A549 (cell line): ENCODE results near the gene STAP1. TPM values are rescaled to one million over a fixed set of nuclear protein-coding genes. Genes with fewer than 3 reads are reported as not detected.

Experiments used
- ATAC-seq, 2 experiments: fragments of 200-7000 bp in 1 of 2; fragments of >200 bp in 1 of 2; cut with Nextera tagmentation in 1 of 2; cut with Tn5 transposase in 1 of 2; 3 replicates each; pipeline versions ENCODE4 v1.8.0 to v1.9.1; 2018 to 2020; ENCODE audit warnings: mild to moderate bottlenecking in 1 of 2, moderate library complexity in 1 of 2
- CTCF ChIA-PET: fragments of 300-600 bp; sonication (Branson Sonifier 250); formaldehyde crosslinking; extraction: SDS; loops from one replicate; lab custom pipeline; 2021; ENCODE audit warnings: antibody characterized with exemption, inconsistent platforms; lab: Yijun Ruan, JAX
- POLR2A ChIA-PET: fragments of 350-600 bp; formaldehyde crosslinking; extraction: SDS; loops from one replicate; lab custom pipeline; 2021; ENCODE audit warnings: antibody characterized with exemption, inconsistent platforms; lab: Yijun Ruan, JAX
- DNase-seq, 2 experiments: peaks; one replicate each; pipeline versions ENCODE4 v3.0.0 to v3.0.0-alpha.2; 2011 to 2016; ENCODE audit warnings: low read depth in 1 of 2, low spot score in 1 of 2
- FAIRE-seq: peaks from 2 replicates; lab custom pipeline; 2011; peaks lifted over from hg19 to GRCh38; lab: Jason Lieb, UNC
- H3K27ac ChIP-seq, 2 experiments: fragments of >200 bp; sonication (Bioruptor Twin); formaldehyde crosslinking; 3 replicates each; pipeline ENCODE4 v1.5.1; 2016 to 2017
- H3K4me1 ChIP-seq: fragments of >200 bp; sonication (Bioruptor Twin); formaldehyde crosslinking; 3 replicates; pipeline ENCODE4 v1.6.1; 2016
- H3K4me2 ChIP-seq: fragments of >200 bp; sonication (Bioruptor Twin); formaldehyde crosslinking; 3 replicates; pipeline ENCODE4 v1.6.1; 2016
- H3K4me3 ChIP-seq: fragments of >200 bp; sonication (Bioruptor Twin); formaldehyde crosslinking; 3 replicates; pipeline ENCODE4 v1.5.1; 2016
- H3K9me3 ChIP-seq: fragments of >200 bp; sonication (Bioruptor Twin); formaldehyde crosslinking; 3 replicates; pipeline ENCODE4 v1.6.1; 2016
- CBX8 ChIP-seq: fragments of 200-600 bp; sonication (generic); IDR thresholded peaks from 2 replicates; pipeline ENCODE4 v1.6.1; 2016
- CEBPB ChIP-seq, 2 experiments: fragments of >200 bp in 1 of 2; sonication (Bioruptor Twin) in 1 of 2; formaldehyde crosslinking in 1 of 2; IDR thresholded peaks; 2 replicates each; pipeline ENCODE4 v1.6.1; 2012 to 2016
- EHMT2 ChIP-seq: fragments of 200-600 bp; sonication (generic); IDR thresholded peaks from 2 replicates; pipeline ENCODE4 v1.6.1; 2016; ENCODE audit warnings: antibody characterized with exemption, low read depth, mild to moderate bottlenecking, moderate library complexity
- EP300 ChIP-seq, 2 experiments: fragments of >200 bp; sonication (Bioruptor Twin); formaldehyde crosslinking; IDR thresholded peaks; 2 replicates in 1 of 2; 3 replicates in 1 of 2; pipeline ENCODE4 v1.6.1; 2016 to 2017
- GATA3 ChIP-seq: IDR thresholded peaks from 2 replicates; pipeline ENCODE4 v1.6.1; 2012; ENCODE audit warnings: borderline replicate concordance
- HEYL ChIP-seq: fragments of 250-450 bp; sonication (Bioruptor Pico); IDR thresholded peaks from 2 replicates; pipeline ENCODE4 v1.8.0; 2021; ENCODE audit warnings: mild to moderate bottlenecking, moderate library complexity
- HOXB13 ChIP-seq: fragments of 250-450 bp; sonication (Bioruptor Pico); IDR thresholded peaks from 2 replicates; pipeline ENCODE4 v1.5.0; 2020; ENCODE audit warnings: low read depth, mild to moderate bottlenecking, moderate library complexity
- JUN ChIP-seq, 2 experiments: fragments of >200 bp; sonication (Bioruptor Twin); formaldehyde crosslinking; IDR thresholded peaks; 2 replicates in 1 of 2; 3 replicates in 1 of 2; pipeline ENCODE4 v1.6.1; 2016 to 2017
- KDM5A ChIP-seq: fragments of 200-600 bp; sonication (generic); IDR thresholded peaks from 2 replicates; pipeline ENCODE4 v1.6.1; 2016; ENCODE audit warnings: antibody characterized with exemption, mild to moderate bottlenecking
- MYC ChIP-seq: IDR thresholded peaks from 2 replicates; pipeline ENCODE4 v1.6.1; 2012; ENCODE audit warnings: mild to moderate bottlenecking, inconsistent platforms, low read length, improper control_type of control experiment, borderline replicate concordance
- NFE2L2 ChIP-seq: fragments of 150-350 bp; conservative IDR thresholded peaks from 2 replicates; pipeline ENCODE4 v1.6.1; 2014; ENCODE audit warnings: low read length
- NPAS2 ChIP-seq: fragments of 250-450 bp; sonication (Bioruptor Pico); IDR thresholded peaks from 2 replicates; pipeline ENCODE4 v1.8.0; 2022; ENCODE audit warnings: mild to moderate bottlenecking, moderate library complexity, borderline replicate concordance
- NR3C1 ChIP-seq: fragments of >200 bp; sonication (Bioruptor Twin); formaldehyde crosslinking; IDR thresholded peaks from 3 replicates; pipeline ENCODE4 v1.6.1; 2017
- POLR2A ChIP-seq: IDR thresholded peaks from 2 replicates; pipeline ENCODE4 v1.6.1; 2012; ENCODE audit warnings: mild to moderate bottlenecking, low read length
- POLR2AphosphoS2 ChIP-seq: conservative IDR thresholded peaks from 2 replicates; pipeline ENCODE4 v1.6.1; 2012; ENCODE audit warnings: low read length, improper control_type of control experiment, inconsistent platforms
- ZSCAN20 ChIP-seq: fragments of 250-450 bp; sonication (Bioruptor Pico); IDR thresholded peaks from 2 replicates; pipeline ENCODE4 v1.8.0; 2022; ENCODE audit warnings: mild to moderate bottlenecking, moderate library complexity
- WGBS: methylation state at CpG from one replicate; pipeline ENCODE4 v1.1.6; 2017; ENCODE audit errors: missing lambda C conversion rate; 5-methylcytosine and 5-hydroxymethylcytosine counted together
- polyA plus RNA-seq, 4 experiments: library from polyadenylated mRNA; depleted of rRNA in 3 of 4; stranded (reverse); fragments of >200 nt; fragmentation: RNase III in 1 of 4; extraction: RNeasy Plus Mini Kit Qiagen cat#74134 plus additional on column Dnase treatment in 1 of 4; gene quantifications; 2 replicates in 3 of 4; 3 replicates in 1 of 4; pipeline ENCODE4 v1.2.3, GENCODE V29; 2011 to 2017
- TF ChIP-seq, protein P1 (sequence below): IDR thresholded peaks from 2 replicates; pipeline ENCODE4 v1.6.1; 2012; ENCODE audit warnings: low read depth, borderline replicate concordance
- TF ChIP-seq, protein P2 (sequence below): fragments of 250-450 bp; sonication (Bioruptor Pico); IDR thresholded peaks from 2 replicates; pipeline ENCODE4 v1.5.0; 2020; ENCODE audit warnings: low read depth, mild to moderate bottlenecking, moderate library complexity
- TF ChIP-seq, protein P3 (sequence below): fragments of 200-600 bp; sonication (generic); IDR thresholded peaks from 2 replicates; pipeline ENCODE4 v1.6.1; 2016; ENCODE audit warnings: antibody characterized with exemption, mild to moderate bottlenecking, moderate library complexity

STAP1 gene
- polyA plus RNA-seq, 2 of the 4 experiments (the other 2 are of a cell fraction): not detected

DNA sequence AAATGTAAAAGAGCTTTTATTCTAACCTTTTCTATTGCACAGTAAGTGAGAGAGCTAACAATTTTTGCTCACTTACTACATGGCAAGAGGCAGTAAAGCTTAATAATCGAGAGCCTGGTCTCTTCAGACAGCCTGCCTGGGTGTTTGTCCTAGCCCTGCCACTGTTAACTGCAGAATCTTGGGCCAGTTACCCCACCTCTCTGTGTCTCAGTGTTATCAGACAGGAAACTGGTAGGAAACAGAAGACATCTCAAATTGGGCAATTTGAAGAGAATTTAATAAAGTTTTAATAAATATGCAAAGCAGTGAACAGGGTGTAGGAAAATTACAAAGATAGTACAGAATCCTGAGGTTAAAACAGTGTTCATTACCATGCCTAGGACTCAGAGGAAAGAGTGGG lies 13.4 kb downstream of the STAP1 start:
- TF ChIP-seq GATA3 (no peak), NFE2L2 (no peak), CEBPB (IDR thresholded peaks at IDR 0.05) (no peak), NR3C1 (no peak), ZSCAN20 (CRISPR knock-in tag) (no peak), KDM5A (no peak), MYC (no peak), HEYL (CRISPR knock-in tag) (no peak), POLR2A (no peak)
- FAIRE-seq (no peak), ATAC-seq (no peak), DNase-seq (no peak)
- Histone ChIP-seq H3K27ac (no peak overlapping the region), H3K4me2 (no peak overlapping the region), H3K4me1 (no peaks in the 10 kb centered on the region), H3K4me3 (no peak overlapping the region), H3K9me3 (no peaks in the 10 kb centered on the region)
- ChIA-PET POLR2A (no interaction called here), CTCF (no interaction called here)
- WGBS: 0% methylated on average over 1 of the region's 1 CpG

DNA sequence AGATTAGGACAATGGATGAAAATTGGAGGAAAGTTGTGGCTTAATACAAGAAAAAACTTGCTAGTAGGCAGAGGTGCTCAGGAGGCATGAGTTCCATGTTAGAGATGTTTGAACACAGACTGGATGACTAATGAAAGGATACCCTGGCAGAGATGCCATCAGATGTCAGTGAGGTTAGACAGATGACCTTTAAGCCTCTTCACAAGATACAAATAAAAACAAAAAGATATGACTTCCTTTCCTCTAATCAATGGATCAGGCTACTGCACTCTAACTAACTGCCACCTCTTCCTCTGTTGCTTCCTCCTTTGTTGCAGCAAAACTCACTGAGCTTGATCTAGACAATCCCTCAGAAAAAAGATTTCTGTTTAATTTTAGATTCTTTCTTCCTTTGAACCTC lies 14.7 kb downstream of the STAP1 start:
- no peak for ATAC-seq
- FAIRE-seq: no peak
- H3K4me2 ChIP-seq: no peak overlapping the region
- ChIA-PET POLR2A (no interaction called here), CTCF (no interaction called here)
- H3K4me3 ChIP-seq: no peak overlapping the region
- no peaks in the 10 kb centered on the region for H3K4me1 ChIP-seq
- no peak for DNase-seq
- TF ChIP-seq NPAS2 (no peak), EHMT2 (no peak), POLR2A (no peak), EP300 (IDR thresholded peaks at IDR 0.05) (no peak), POLR2AphosphoS2 (no peak), HOXB13 (CRISPR knock-in tag) (no peak), CBX8 (no peak), JUN (IDR thresholded peaks at IDR 0.05) (no peak)
- TF ChIP-seq, protein P1, sequence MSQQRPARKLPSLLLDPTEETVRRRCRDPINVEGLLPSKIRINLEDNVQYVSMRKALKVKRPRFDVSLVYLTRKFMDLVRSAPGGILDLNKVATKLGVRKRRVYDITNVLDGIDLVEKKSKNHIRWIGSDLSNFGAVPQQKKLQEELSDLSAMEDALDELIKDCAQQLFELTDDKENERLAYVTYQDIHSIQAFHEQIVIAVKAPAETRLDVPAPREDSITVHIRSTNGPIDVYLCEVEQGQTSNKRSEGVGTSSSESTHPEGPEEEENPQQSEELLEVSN: no peak
- TF ChIP-seq, protein P2, sequence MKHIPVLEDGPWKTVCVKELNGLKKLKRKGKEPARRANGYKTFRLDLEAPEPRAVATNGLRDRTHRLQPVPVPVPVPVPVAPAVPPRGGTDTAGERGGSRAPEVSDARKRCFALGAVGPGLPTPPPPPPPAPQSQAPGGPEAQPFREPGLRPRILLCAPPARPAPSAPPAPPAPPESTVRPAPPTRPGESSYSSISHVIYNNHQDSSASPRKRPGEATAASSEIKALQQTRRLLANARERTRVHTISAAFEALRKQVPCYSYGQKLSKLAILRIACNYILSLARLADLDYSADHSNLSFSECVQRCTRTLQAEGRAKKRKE: no peak
- no peak overlapping the region for H3K27ac ChIP-seq
- no peaks in the 10 kb centered on the region for H3K9me3 ChIP-seq

DNA sequence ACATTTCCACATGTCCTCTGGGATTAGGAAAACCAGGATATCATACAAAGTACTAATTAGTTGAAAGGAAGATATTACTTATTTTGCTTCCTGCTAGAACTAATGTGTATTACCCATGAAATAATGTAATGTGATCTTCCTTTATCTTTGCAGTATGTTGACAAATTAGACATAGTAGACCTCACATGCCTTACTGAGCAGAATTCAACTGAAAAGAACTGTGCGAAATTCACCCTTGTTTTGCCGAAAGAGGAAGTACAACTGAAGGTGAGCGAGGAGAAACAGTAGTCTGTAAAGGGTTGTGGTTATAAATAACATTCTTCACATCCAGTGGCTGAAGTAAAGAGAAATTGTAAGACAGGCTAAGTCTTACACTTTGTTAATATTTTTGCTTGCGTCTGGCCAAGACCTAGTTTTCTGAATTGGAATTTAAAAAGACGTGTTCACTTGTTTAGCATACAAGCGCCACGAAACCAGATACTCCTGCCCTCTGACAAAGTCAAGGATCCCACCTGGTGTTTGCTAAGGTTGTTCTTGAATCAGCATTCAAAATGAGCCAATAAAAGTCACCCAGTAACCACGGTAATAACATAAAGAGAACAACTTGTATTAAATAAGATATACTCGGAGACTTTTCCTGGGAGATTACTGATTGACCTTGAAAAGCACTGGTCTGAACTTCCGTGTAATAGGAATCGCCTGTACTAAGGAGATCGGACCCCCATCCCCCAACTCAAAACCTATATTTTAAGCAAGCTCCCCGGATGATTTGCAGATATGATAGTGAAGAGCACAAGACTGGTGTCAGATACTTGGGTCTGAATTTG lies 16.9 kb downstream of the STAP1 start:
- Histone ChIP-seq H3K27ac (no peak overlapping the region), H3K9me3 (no peaks in the 10 kb centered on the region), H3K4me2 (no peak overlapping the region), H3K4me3 (no peak overlapping the region), H3K4me1 (no peaks in the 10 kb centered on the region)
- DNase-seq (no peak), FAIRE-seq (no peak), ATAC-seq (no peak)
- ChIA-PET CTCF (no interaction called here), POLR2A (no interaction called here)
- TF ChIP-seq, protein P3, sequence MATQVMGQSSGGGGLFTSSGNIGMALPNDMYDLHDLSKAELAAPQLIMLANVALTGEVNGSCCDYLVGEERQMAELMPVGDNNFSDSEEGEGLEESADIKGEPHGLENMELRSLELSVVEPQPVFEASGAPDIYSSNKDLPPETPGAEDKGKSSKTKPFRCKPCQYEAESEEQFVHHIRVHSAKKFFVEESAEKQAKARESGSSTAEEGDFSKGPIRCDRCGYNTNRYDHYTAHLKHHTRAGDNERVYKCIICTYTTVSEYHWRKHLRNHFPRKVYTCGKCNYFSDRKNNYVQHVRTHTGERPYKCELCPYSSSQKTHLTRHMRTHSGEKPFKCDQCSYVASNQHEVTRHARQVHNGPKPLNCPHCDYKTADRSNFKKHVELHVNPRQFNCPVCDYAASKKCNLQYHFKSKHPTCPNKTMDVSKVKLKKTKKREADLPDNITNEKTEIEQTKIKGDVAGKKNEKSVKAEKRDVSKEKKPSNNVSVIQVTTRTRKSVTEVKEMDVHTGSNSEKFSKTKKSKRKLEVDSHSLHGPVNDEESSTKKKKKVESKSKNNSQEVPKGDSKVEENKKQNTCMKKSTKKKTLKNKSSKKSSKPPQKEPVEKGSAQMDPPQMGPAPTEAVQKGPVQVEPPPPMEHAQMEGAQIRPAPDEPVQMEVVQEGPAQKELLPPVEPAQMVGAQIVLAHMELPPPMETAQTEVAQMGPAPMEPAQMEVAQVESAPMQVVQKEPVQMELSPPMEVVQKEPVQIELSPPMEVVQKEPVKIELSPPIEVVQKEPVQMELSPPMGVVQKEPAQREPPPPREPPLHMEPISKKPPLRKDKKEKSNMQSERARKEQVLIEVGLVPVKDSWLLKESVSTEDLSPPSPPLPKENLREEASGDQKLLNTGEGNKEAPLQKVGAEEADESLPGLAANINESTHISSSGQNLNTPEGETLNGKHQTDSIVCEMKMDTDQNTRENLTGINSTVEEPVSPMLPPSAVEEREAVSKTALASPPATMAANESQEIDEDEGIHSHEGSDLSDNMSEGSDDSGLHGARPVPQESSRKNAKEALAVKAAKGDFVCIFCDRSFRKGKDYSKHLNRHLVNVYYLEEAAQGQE: no peak
- WGBS: 80% methylated on average over 13 of the region's 13 CpGs
